ENCODE data around the gene TAAR5.

DNA sequence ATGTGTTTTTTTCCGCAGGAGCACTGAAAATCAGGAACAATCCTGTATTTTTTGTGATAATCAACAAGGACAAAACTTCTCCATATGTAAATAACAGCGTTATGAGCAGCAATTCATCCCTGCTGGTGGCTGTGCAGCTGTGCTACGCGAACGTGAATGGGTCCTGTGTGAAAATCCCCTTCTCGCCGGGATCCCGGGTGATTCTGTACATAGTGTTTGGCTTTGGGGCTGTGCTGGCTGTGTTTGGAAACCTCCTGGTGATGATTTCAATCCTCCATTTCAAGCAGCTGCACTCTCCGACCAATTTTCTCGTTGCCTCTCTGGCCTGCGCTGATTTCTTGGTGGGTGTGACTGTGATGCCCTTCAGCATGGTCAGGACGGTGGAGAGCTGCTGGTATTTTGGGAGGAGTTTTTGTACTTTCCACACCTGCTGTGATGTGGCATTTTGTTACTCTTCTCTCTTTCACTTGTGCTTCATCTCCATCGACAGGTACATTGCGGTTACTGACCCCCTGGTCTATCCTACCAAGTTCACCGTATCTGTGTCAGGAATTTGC, 19.2 kb downstream of the TAAR5 start, which contains the start of gene TAAR6:
- TF ChIP-seq CTCF (IDR thresholded peaks at IDR 0.05) (no peak), POLR2AphosphoS5 (IDR thresholded peaks at IDR 0.05) (no peak), EP300 (IDR thresholded peaks at IDR 0.05) (no peak), POLR2A (IDR thresholded peaks at IDR 0.05) (no peak)

All from gastroesophageal sphincter (tissue), 3 donors.